Measurements from ENCODE around the gene MC1R. TPM values are rescaled to one million over a fixed set of nuclear protein-coding genes. Genes with fewer than 3 reads are reported as not detected.

Gene MC1R
- total and polyA plus RNA-seq, 10 of the 15 experiments (the other 5 are each of a cell fraction or from before 2014, with no cell fraction given): 0.06 to 2.3 (median 0.45) TPM

GRCh38 chr16:89949756-89950155, 31.1 kb downstream of the MC1R start (continued):
- TF ChIP-seq CBX5 (IDR thresholded peaks at IDR 0.05; ENCODE audit: low read depth): no peak
- TF ChIP-seq RFX5 (IDR thresholded peaks at IDR 0.05; ENCODE audit: low read depth, low read length): no peak
- no peak for TF ChIP-seq MEF2B (IDR thresholded peaks at IDR 0.05; ENCODE audit: partially characterized antibody, poor library complexity, severe bottlenecking)
- no peak for TF ChIP-seq SIX5 (IDR thresholded peaks at IDR 0.05; ENCODE audit: low read depth, low read length, severe bottlenecking)
- TF ChIP-seq GATAD2B (conservative IDR thresholded peaks at IDR 0.05; ENCODE audit: low read depth): no peak
- no peak for TF ChIP-seq KAT2A (conservative IDR thresholded peaks at IDR 0.05; ENCODE audit: control insufficient read depth, low read depth, low read length)

- FAIRE-seq (no peak), ATAC-seq (no peak), DNase-seq (ENCODE audit: low read depth, low spot score) (no peak)
- WGBS (ENCODE audit: insufficient coverage, insufficient replicate concordance, low lambda C conversion rate, missing lambda C conversion rate): 87% methylated on average over 5 of the region's 5 CpGs
- H3K9ac ChIP-seq (ENCODE audit: control insufficient read depth, insufficient read depth, low read length): no peak overlapping the region
- H3K36me3 ChIP-seq (ENCODE audit: control insufficient read depth in 2 of 2, insufficient read depth in 2 of 2, low read length in 1 of 2): no peaks in the 10 kb centered on the region
- SMC1A ChIA-PET (ENCODE audit: uncharacterized antibody, unreplicated experiment): interaction anchor here (0.6 kb wide), 1 partner anchor 36 kb away, joined by 3 read pairs; no protein-coding TSS in a partner anchor
- BruUV-seq (replicated peaks): TSS peak; percentile 52
- RAD21 ChIA-PET (ENCODE audit: unreplicated experiment): interaction anchor here (1.3 to 1.7 kb wide), 2 partner anchors 21 to 91 kb away, joined by 3 to 4 read pairs; no protein-coding TSS in a partner anchor
- no peaks in the 10 kb centered on the region for H3K79me2 ChIP-seq (ENCODE audit: control insufficient read depth, insufficient read depth, low read length)
- peaks cover 61% of the 10 kb centered on the region for H3K4me1 ChIP-seq (ENCODE audit: control insufficient read depth, insufficient read depth, low read length)
- H3K4me2 ChIP-seq (ENCODE audit: control insufficient read depth, insufficient read depth): no peak overlapping the region
- H2AFZ ChIP-seq (ENCODE audit: control insufficient read depth, low read depth, low read length): no peak overlapping the region
- intact Hi-C loops (cut with micrococcal nuclease; ENCODE audit: unreplicated experiment): no loop called here
- H3K27me3 ChIP-seq (replicated peaks in 1 of 2; ENCODE audit: control insufficient read depth in 2 of 2, insufficient read depth in 2 of 2, low read length in 1 of 2): no peaks in the 10 kb centered on the region
- POLR2A ChIA-PET: no interaction called here
- H3K9me3 ChIP-seq (replicated peaks; ENCODE audit: control insufficient read depth, insufficient read depth, low read length): no peaks in the 10 kb centered on the region
- no peaks in the 10 kb centered on the region for H4K20me1 ChIP-seq (ENCODE audit: control insufficient read depth, insufficient read depth)
- in situ Hi-C loops (cut with MboI): no loop called here
- H3K4me3 ChIP-seq: no peak overlapping the region
- CTCF ChIA-PET: interaction anchor here (1.9 kb wide), 1 partner anchor 69 kb away, joined by 5 read pairs; no protein-coding TSS in a partner anchor
- no peak overlapping the region for H3K27ac ChIP-seq (ENCODE audit: control insufficient read depth, insufficient read depth)
- TF ChIP-seq BCLAF1 (IDR thresholded peaks at IDR 0.05) (no peak), TCF3 (IDR thresholded peaks at IDR 0.05; ENCODE audit: borderline replicate concordance, insufficient read depth, low read depth, low read length) (no peak), REST (IDR thresholded peaks at IDR 0.05; ENCODE audit: low read depth, low read length) (no peak), WRNIP1 (IDR thresholded peaks at IDR 0.05; ENCODE audit: borderline replicate concordance, low read depth, low read length) (no peak), POU2F2 (IDR thresholded peaks at IDR 0.05; ENCODE audit: borderline replicate concordance, low read depth, low read length) (no peak), ATF2 (IDR thresholded peaks at IDR 0.05; ENCODE audit: low read length) (no peak), KAT2A (conservative IDR thresholded peaks at IDR 0.05; ENCODE audit: control insufficient read depth, low read depth, low read length) (no peak), SMAD5 (IDR thresholded peaks at IDR 0.05; ENCODE audit: low read depth) (no peak), HDAC2 (IDR thresholded peaks at IDR 0.05) (no peak)
Observed at GRCh38 chr16:89951509-89951908, 32.8 kb downstream of the MC1R start.
